NCI-H1694 (cell line): ENCODE data around the gene CD99.

Experiments
- DNase-seq: peaks from one replicate; lab custom pipeline; 2025; lab: John Stamatoyannopoulos, UW

The CD99 gene, protein sequence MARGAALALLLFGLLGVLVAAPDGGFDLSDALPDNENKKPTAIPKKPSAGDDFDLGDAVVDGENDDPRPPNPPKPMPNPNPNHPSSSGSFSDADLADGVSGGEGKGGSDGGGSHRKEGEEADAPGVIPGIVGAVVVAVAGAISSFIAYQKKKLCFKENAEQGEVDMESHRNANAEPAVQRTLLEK

DNA sequence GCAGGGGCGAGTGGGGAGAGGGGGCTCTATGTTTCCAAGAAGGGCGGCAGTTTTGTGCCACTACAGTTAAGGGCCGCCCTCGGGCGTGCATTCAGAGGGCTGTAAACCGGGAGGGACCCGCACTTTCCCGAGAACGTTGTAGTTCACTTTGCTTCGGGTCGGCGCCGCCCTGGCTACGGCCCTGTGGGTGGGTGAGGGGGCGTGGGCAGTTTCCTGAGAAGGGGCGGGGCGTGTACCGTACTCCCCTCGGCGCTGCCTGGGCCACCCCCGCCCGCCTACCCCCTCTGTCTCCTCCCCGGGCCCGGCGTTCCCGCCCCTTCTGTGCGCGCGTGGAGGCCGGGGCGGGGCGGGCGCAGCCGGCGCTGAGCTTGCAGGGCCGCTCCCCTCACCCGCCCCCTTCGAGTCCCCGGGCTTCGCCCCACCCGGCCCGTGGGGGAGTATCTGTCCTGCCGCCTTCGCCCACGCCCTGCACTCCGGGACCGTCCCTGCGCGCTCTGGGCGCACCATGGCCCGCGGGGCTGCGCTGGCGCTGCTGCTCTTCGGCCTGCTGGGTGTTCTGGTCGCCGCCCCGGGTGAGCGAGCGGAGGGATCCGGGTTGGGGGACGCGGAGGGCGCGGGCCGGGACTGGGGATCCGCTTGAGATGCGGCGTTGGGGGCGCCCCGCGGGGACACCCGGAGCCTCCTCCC, at the start of gene CD99:
Gene CD99, plus strand, starts transcription at position 440 of the 687 bp plus-strand sequence. Its CDS starts 66 bp downstream, at position 506.
- DNase-seq = no peak

DNA sequence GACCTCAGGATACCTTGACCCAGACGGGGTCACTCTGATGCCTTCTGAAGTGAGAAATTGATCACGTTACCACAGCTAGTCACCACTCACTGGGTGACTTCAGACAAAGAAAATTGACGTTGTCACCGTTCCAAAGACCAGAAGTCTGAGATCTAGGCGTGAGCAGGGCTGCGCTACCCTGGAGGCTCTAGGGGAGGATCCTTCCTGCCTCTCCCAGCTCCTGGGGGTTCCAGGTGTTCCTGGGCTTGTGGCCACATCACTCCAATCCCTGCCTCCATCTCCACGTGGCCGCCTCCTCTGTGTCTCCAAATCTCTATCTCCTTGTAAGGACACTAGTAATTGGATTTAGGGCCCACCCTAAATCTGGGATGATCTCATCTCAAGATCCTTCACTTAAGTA, 48.9 kb upstream of the CD99 start:
- DNase-seq = no peak

DNA sequence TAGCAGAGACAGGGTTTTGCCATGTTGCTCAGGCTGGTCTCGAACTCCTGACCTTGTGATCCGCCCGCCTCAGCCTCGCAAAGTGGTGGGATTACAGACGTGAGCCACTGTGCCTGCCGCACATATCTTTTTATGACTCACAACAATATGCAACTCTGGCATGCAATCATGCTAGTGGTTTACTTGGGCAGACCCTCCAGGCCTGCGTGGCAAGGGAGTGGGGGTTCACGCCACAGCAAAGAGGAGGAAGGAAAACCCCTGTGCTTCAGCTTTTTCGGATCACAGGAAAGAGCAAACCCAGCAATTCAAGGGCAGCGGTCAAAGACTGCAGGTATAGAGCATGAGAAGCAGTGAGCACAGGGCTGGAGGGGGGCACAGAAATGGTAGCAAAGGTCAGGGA, 48.3 kb upstream of the CD99 start:
- DNase-seq = no peak

DNA sequence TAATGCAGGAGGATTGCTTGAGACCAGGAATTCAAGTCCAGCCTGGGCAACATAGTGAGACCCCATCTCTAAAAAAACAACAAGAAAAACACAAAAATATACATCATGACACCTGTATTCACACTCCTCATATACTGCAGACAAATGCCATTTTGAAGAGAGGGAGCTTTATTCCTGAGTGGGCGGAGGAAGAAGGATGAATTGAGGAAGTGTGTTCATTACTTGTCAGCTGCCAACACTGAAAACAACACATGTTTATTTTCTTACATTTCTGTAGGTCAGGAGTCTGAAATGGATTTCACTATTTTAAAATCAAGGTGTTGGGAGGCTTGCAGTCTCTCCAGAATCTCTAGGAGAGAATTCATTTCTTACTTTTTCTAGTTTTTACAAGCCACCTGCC, 47.2 kb upstream of the CD99 start:
- no peak for DNase-seq

DNA sequence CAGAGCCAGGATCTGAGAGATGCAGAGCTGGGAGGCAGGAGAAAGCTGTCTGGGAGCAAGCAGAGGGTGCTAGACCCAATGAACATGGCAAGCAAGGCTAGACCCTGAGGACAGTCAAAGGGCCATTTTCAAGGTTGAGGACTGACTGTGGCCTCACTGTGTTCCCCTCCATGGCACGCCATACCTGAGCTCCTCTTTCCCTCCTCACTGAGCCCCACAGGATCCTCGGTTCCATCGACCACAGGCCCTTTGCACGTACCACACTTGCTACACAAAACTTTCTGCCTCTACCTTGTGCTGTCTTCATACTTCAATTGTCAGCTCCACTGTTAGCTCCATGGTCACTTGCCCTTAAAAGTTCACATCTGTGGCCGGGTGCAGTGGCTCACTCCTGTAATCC, 45.5 kb upstream of the CD99 start:
- no peak for DNase-seq

DNA sequence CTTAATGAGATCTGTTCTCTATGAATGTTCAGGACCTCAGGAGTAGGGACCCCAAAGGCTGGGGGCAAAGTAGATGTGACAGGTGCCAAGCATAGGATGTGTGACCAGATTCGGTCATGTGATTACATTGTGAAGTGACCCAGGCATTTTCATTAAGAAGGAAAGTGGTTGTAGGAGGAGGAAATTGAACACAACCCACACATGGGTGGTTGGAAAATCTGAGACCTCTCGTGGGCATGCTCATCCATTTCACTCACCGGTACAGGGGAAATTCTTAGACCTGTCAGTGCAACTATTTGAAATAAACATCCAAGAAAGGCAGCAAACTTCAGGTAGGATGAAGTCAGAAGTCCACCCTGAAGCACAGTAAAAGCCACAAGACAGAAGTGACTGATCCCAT, 43.5 kb upstream of the CD99 start:
- DNase-seq = no peak

DNA sequence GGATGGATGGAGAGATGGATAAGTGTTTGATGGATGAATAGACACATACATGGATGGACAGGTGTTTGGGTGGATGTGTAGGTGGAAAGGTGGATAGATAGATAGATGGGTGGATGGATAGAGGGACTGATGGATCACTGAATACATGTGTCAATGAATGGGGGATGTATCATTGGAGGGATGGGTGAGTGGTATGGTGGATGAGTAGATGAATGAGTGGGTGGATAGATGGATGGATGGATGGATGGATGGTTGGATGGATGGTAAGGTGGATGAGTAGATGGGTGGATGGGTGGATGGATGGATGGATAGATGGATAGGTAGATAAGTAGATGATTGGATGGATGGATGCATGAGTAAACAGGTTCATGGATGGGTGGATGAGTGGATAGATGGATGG, 41.1 kb upstream of the CD99 start:
- DNase-seq = no peak

DNA sequence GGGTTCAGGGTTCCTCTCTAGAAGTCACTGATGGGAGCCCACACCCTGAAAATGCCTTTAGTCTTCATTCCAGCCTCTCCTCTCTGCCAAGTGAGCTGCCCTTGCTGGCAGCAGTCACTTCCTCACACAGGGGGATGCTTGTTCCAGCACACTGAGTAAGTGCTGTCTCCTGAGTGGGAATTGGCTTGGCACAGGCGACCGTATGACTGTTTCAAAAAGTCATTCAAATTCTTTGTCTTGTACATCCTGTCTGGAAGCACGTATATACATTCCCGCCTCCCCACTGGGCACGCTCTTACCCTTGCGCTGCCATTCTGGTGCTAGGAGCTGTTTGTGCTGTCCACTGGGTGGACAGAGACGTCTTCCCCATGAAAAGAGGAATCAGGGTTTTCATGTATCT, 40.2 kb upstream of the CD99 start:
- DNase-seq = no peak

DNA sequence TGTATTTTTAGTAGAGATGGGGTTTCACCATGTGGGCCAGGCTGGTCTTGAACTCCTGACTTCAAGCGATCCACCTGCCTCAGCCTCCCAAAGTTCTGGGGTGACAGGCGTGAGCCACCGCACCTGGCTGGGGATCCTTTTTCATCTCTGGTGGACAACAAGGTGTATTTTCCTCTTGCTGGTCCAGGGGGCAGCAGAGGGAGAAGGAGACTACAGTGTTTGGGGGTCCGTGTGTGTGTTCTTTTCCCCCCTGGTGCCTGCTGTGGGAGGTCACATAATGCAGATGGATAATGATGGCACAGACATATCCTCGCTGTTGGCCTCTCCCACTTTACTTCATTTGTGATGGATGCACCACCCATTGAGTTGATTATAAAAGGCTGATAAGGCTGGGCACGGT, 39.0 kb upstream of the CD99 start:
- no peak for DNase-seq

DNA sequence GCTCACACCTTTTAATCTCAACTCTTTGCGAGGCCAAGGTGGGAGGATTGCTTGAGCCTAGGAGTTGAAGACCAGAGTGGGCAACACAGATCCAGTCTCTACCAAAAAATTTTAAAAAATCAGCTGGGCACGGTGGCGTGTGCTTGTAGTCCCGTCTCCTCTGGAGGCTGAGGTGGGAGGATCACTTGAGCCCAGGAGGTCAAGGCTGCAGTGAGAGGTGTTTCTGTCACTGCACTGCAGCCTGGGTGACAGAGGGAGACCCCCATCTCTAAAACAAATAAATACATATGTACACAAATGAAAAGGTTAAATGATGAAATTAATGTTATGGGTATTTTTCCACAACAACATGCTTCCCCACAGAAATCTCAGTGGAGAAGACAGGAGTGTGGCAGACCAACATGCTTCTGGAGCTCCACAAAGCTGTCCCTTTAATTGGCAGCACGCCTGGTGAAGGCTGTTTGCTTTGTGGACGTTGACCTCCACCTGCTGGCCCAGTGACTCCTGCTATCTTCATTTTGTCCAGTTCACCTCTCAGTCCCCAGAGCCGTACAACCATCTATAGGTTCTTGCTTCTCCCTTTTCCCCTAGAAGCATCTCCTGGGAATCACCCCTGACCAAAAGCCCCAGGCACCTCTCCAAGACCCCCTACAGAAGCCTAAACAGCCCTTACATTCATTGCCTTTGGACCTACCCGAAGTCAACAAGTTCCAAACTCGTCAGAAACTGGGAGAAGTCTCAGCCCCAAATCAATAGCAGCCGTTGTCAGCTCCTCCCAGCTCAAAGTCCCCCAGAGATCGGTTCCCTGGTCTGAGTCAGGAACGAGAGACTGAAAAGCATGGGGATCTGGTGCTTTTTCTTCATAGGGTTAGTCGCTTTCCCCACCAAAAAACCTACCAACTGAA, 36.4 kb upstream of the CD99 start:
- no peak for DNase-seq

DNA sequence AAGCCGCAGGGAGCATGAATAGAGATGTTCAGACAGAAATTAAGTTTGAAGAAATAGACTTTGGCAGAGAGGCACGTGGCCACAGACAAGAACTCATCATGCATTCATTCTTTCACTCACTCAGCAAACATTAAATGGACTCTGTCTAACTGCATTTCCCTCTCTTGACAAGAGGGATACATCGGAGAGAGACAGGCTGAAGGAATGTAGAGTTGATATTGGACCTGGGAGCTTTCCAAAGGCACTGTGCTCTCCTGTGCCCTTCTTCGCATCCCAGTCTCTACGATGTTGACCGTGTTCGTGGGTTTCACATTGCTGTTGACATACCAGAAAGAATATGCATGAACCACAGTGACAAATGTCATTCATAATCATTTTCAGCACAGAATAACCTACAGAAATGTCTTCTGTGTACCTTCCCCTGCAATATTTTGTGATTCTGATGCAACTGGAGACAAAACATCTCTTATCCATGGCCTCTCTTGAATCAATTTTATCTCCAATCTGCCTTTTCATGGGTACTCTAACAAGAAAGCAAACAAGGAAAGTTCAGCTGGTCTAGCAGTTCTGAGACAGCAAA, 34.7 kb upstream of the CD99 start:
- no peak for DNase-seq

DNA sequence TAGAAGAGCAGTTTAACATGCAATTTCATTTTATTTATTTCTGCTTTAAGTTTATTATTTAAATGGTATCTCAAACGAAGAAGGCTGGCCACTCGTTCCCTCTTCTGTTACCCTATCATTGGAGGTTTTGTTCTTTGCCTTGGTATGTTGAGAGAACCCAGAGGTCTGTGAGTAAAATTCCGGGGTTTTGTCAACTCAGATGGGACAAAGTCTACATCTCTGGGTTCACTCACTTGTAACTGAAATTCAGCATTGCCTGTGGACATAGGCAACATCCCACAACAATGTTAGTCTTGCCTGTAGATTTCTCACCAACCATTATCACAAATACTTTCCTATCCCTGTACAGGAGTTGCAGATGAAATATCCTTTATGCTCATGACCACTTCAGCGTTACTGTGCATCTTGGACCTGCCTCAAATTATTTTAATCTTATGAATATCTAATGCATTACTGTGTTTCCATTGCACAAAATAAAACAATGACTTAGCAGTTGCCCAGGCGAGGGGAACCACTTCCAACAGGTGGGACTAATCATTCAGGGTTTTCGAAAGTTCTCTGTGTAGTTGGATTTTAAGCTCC, 33.5 kb upstream of the CD99 start:
- no peak for DNase-seq

DNA sequence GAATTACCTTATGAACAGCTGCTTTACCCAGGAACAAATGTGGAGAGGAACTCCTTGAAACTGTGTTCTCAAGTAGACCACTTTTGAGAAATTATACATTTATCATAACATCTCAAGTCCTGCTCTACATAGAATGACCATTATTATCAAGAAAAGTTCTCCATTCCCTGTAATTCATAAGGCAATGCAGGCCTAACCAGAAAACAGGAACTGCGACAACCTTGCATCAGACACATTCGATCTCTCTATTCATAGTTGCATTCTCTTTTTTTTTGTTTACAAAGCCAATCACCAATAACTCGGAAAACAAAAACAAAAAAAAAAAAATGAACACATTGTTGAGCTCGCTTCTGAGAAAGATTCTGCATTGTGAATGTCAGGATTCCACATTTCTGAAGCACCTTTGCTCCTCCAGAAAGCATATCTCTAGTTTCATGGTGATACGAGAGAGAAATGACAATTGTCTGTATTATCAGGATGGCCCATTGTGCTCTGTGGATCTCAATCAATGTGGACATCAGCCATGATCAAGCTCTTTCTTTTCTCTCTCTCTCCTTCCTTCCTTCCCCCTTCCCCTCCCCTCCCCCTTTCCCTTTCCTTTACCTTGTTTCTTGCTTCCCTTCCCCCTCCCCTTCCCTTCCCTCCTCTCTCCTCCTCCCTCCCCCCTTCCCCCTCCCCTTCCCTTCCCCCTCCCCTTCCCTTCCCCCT, 32.4 kb upstream of the CD99 start:
- DNase-seq = no peak

DNA sequence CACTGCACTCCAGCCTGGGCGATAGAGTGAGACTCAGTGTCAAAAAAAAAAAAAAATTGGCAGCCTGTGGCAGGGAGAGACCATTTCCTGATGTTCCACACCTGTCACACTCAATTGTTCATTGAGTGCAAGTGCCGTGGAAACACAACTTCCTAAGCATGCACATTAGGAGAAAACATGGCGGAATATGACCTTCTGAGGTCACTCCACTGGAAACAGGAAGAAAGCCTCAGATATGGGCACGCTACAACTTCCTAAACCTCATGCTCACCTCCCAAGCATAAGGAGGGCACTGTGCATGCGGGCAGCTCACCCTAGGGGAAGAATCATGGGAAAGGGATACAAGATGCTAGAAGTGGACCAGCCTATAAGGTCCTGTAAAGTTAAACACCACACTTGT, 28.5 kb upstream of the CD99 start:
- no peak for DNase-seq

DNA sequence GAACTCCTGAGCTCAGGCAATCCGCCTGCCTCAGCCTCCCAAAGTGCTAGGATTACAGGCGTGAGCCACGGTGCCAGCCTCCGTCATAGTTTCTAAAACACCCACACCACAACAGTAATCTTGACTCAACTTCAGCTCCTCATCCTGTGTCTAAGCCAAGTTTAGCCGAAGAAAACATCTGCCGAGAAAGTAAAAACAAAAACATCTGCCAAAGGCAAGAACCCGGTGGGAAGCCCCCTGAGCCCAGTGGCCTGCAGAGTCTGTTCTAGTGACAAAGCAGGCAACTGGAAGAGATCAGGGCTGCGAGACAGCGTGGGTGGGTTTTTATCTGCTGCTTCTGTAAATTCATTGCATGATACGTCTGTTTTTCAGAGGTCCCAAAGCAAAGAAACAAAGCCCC, 26.6 kb upstream of the CD99 start:
- DNase-seq = no peak

DNA sequence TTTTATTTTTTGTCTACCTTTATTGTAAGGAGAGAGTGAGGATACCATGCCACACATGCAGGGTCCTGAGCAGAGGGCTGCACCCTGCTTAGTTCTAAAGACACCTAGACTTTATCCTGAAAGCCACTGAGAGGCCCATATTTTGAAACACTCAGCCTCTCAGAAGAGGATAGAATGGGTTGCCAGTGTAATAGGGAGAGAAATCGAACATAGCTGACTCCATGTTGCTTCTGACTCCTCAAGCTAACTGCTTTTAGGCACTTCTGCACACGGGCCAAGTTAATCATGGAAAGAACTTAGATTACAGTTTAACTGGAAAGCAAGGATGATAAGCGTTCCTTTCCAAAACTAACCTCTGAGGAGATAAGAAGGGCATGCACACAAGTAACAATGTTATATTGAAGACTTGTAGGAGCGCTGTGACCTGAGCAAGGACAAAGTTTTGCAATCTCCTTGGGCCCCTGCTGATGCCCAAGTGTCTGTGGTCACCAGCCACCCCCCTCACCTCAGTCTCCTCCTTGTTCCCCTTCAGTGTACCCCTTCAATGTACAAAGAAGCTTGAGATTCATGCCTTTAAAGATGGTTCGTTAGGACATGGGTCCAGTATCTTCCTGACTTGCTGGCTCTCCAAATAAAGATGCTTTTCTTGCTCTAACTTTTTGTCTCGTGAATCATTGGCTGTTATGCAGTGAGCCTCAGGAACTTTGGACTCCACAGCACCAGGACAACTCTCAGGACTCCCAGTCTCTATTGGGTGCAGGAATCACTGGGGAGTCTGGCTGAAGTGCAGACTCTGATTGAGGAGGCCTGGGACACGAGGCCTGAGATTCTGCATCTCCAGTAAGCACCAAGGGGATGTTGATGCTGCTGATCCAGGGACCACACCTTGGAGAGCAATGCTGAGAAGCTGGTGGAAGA, 25.4 kb upstream of the CD99 start:
- no peak for DNase-seq

DNA sequence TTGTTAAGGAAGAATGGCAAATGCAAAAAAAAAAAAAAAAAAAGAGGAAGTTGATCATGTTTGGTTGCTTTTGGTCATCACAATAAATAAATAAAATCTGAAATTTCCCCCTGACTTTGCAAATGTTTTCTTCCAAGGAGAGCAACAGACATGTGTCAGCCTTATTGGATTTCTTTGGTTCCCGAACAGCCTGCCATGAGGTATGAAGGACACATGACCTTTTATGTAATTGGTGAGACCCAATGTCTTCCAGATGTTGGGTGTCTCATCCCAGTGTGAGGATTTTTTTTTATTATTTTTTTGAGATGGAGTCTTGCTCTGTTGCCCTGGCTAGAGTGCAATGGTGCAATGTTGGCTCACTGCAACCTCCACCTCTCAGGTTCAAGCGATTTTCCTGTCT, 24.6 kb upstream of the CD99 start:
- no peak for DNase-seq

DNA sequence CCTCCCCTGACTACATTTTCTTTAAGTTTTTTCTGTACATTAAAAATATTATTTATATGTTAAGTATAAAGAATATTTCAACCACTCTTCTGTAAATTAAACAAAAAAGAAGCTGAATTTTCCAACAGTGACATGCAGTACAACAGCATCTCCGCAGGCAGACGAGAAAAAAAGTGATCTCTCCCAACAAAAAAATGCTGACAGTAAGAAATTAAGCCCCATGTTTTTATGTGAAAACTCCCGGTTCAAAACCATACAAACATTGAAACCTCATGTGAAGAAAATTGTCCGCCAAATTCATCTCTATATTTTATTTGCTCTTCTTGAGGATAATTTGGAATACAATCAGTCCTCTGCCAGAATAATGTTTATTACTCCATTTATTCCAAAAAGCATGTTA, 20.1 kb upstream of the CD99 start:
- no peak for DNase-seq

DNA sequence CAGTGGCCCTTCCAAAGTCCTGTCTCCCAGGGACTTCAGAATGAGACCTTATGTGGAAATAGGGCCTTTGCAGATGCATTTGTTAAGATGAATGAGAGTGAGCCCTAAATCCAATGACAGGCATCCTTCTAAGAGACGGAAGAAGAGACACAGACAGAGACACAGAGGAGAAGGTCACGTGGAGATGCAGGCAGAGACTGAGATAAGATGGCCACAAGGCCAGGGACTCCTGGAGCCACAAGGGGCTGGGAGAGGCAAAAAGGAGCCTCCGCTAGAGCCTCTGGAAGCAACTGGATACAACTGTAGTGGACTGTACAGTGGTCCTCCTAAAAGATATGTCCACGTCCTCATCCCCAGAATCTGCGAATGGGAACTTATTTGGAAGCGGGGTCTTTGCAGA, 19.0 kb upstream of the CD99 start:
- no peak for DNase-seq

DNA sequence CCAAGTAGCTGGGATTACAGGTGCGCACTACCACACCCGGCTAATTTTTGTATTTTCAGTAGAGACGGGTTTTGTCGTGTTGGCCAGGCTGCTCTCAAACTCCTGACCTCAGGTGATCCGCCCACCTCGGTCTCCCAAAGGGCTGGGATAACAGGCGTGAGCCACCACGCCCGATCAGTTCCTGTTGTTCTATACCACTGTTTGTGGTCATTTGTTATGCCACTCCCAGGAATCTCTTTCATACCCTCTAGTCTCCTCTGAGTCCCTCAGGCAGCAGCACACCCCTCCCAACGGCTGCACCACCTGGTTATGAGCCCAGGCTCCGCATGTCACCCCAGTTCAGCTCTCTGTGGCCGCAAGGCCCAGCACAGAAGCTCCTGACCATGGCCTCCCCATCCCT, 17.5 kb upstream of the CD99 start:
- no peak for DNase-seq
